22Rv1 (cell line): ENCODE measurements around the gene HOXA9.

Experiments used
- ZFX ChIP-seq: fragments of 450-650 bp; IDR thresholded peaks from 2 replicates; pipeline ENCODE4 v1.6.1; 2017; ENCODE audit warnings: antibody characterized with exemption, borderline replicate concordance
- TF ChIP-seq, protein P1 (sequence below): fragments of 450-650 bp; IDR thresholded peaks from 2 replicates; pipeline ENCODE4 v1.5.1; 2017; ENCODE audit warnings: mild to moderate bottlenecking

DNA sequence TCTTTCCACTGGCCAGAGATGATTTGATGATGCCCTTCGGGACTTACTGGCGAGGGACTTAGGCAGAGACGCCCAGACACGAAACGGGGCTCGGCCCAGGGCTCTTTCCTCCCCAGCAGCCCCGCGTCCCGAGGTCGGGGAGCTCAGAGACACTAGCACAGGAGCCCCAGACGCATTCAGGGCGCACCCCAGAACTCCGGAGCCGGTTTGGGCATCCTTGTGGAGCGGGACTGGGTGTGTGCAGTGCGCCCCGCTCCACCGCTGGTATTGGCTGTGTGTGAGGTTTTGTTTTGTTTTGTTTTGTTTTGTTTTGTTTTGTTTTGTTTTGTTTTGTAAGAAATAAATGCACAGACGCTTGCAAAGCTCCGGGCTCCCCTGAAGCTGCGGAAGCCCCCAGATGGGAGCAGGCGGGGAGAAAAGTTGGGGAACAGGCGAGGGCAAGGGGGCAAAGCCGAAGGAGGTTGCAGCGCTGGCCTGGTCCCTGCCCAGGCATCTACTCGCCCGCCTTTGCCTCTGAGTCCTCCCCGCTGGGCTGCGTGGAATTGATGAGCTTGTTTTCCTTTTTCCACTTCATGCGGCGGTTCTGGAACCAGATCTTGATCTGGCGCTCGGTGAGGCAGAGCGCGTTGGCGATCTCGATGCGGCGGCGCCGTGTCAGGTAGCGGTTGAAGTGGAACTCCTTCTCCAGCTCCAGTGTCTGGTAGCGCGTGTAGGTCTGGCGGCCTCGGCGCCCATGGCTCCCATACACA is 20.0 kb downstream of the HOXA9 start:
- TF ChIP-seq, protein P1, sequence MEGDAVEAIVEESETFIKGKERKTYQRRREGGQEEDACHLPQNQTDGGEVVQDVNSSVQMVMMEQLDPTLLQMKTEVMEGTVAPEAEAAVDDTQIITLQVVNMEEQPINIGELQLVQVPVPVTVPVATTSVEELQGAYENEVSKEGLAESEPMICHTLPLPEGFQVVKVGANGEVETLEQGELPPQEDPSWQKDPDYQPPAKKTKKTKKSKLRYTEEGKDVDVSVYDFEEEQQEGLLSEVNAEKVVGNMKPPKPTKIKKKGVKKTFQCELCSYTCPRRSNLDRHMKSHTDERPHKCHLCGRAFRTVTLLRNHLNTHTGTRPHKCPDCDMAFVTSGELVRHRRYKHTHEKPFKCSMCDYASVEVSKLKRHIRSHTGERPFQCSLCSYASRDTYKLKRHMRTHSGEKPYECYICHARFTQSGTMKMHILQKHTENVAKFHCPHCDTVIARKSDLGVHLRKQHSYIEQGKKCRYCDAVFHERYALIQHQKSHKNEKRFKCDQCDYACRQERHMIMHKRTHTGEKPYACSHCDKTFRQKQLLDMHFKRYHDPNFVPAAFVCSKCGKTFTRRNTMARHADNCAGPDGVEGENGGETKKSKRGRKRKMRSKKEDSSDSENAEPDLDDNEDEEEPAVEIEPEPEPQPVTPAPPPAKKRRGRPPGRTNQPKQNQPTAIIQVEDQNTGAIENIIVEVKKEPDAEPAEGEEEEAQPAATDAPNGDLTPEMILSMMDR: no peak
- TF ChIP-seq ZFX: no peak
